ENCODE data around the gene HBM.
"Not testable (repeated sequence)": the region's sequence is repeated elsewhere in the genome, so short reads cannot be mapped to it uniquely, and the experiment has no call there.

Gene HBM

GRCh38 chr16:155031-155398 is 10.8 kb upstream of the HBM start:
- DNase-seq (ENCODE audit: low spot score): no peak
- no peak for TF ChIP-seq CTCF (IDR thresholded peaks at IDR 0.05; ENCODE audit: extremely low read depth, insufficient read depth, missing control alignments)
- in situ Hi-C loops (cut with MboI; ENCODE audit: low pct_unique_long_range_greater_than_20kb, low sequenced_read_pairs, unreplicated experiment): no loop called here

- in situ Hi-C loops (cut with MboI; ENCODE audit: low pct_unique_long_range_greater_than_20kb, low sequenced_read_pairs, unreplicated experiment): no loop called here
- no peak for DNase-seq (ENCODE audit: low spot score)
- TF ChIP-seq CTCF (IDR thresholded peaks at IDR 0.05; ENCODE audit: extremely low read depth, insufficient read depth, missing control alignments): no peak
Observed at GRCh38 chr16:159136-159849, 6.5 kb upstream of the HBM start.

GRCh38 chr16:160242-160641 is 5.5 kb upstream of the HBM start:
- in situ Hi-C loops (cut with MboI; ENCODE audit: low pct_unique_long_range_greater_than_20kb, low sequenced_read_pairs, unreplicated experiment): not testable (repeated sequence)

GRCh38 chr16:160691-161190 is 5.0 kb upstream of the HBM start:
- no peak for DNase-seq (ENCODE audit: low spot score)
- in situ Hi-C loops (cut with MboI; ENCODE audit: low pct_unique_long_range_greater_than_20kb, low sequenced_read_pairs, unreplicated experiment): no loop called here
- no peak for TF ChIP-seq CTCF (IDR thresholded peaks at IDR 0.05; ENCODE audit: extremely low read depth, insufficient read depth, missing control alignments)

More at GRCh38 chr16:160242-160641, 5.5 kb upstream of the HBM start:
- not testable (repeated sequence) for DNase-seq (ENCODE audit: low spot score)

- in situ Hi-C loops (cut with MboI; ENCODE audit: low pct_unique_long_range_greater_than_20kb, low sequenced_read_pairs, unreplicated experiment): no loop called here
- no peak for TF ChIP-seq CTCF (IDR thresholded peaks at IDR 0.05; ENCODE audit: extremely low read depth, insufficient read depth, missing control alignments)
Observed at GRCh38 chr16:162271-162991, 3.3 kb upstream of the HBM start.

GRCh38 chr16:163139-163538 is 2.6 kb upstream of the HBM start:
- DNase-seq (ENCODE audit: low spot score); in situ Hi-C loops (cut with MboI; ENCODE audit: low pct_unique_long_range_greater_than_20kb, low sequenced_read_pairs, unreplicated experiment): not testable (repeated sequence)

More at GRCh38 chr16:162271-162991, 3.3 kb upstream of the HBM start:
- no peak for DNase-seq (ENCODE audit: low spot score)

- DNase-seq (ENCODE audit: low spot score): not testable (repeated sequence)
Observed at GRCh38 chr16:163696-164095, 2.1 kb upstream of the HBM start.

GRCh38 chr16:164134-164823 is 1.5 kb upstream of the HBM start:
- in situ Hi-C loops (cut with MboI; ENCODE audit: low pct_unique_long_range_greater_than_20kb, low sequenced_read_pairs, unreplicated experiment); DNase-seq (ENCODE audit: low spot score): not testable (repeated sequence)

More at GRCh38 chr16:163696-164095, 2.1 kb upstream of the HBM start:
- in situ Hi-C loops (cut with MboI; ENCODE audit: low pct_unique_long_range_greater_than_20kb, low sequenced_read_pairs, unreplicated experiment): not testable (repeated sequence)
